ENCODE data around the gene AP4B1.

Gene AP4B1

GRCh38 chr1:113930499-113931161 is 26.0 kb upstream of the AP4B1 start:
- DNase-seq (ENCODE audit: low read depth), result no peak

DNA sequence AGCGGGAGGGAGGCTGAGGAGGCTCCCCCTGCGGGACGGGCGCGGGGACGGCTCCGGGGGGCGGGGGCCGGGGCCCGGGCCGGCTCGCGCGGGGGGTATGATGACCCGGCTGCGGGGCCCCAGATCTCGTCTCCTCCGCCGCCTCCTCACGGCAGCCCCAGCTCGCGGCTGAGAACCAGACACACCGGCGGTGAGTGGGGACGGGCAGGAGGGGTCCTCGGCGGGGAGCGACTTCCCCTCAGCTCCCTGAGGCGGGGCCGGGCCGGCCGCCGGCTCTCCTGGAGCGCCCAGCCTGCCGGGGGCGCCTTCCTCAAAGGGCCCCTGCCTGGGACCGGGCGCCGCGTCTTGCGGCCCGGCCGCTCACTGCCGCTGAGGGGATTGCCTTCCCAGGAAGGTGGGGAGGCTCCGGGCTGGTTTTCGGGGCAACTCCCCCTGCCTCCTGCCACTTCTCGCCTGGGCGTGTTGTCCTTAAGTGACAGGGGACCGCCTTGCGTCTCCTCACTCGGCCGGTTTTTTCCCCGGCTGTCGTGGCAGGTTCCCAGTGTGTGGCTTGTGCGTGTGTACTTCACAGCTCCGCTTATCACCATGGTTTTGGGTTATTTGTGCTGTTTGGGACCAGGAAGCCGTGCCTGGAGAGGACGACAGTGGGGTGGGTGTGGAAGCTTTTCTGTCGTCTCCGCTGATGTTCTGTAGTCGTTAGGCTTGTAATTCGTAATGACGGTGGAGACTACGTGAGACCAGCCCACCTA is 25.3 kb upstream of the AP4B1 start:
- no peak for DNase-seq (ENCODE audit: low read depth)

DNA sequence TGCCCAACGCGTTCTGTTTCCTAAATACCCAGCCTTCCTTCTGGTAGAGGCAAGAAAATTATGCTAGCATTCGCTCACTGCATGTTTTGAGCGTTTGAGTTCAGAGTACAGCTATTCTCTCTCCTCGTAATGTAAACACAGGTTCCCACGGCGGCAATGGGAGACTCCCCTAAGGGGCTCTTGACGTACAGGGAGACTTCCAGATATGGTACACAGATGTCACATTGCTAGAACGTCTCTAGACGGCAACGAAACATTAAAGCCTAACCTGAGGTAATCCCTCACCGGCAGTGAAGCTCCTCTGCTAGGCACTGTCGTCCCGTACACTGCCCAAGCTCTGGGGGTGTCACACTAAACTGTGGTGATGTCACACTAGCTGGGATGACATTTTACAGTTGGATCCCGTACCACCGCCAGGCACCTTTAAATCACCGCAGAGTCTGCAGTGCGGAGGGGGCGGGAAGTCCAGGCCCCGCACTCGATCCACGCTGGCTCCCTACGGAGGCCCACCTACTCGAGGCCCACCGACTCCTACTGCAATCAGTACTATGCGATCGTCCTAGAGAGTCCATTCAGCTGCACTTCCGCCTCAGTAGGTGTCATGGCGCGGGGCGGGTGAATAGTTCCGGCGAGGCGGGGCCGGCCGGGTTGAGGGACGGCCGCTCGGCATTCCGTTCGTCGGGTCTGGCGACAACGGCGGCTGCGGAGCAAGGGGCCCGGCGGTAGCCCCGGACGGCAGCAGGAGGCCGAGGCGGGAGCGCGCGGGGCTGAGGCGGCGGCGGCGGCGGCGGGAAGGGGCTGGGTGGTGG is 24.5 kb upstream of the AP4B1 start, which contains the start of gene HIPK1:
Gene HIPK1, plus strand, starts transcription at position 384 of the 809 bp plus-strand sequence.
- DNase-seq (ENCODE audit: low read depth), result peak; percentile 57

DNA sequence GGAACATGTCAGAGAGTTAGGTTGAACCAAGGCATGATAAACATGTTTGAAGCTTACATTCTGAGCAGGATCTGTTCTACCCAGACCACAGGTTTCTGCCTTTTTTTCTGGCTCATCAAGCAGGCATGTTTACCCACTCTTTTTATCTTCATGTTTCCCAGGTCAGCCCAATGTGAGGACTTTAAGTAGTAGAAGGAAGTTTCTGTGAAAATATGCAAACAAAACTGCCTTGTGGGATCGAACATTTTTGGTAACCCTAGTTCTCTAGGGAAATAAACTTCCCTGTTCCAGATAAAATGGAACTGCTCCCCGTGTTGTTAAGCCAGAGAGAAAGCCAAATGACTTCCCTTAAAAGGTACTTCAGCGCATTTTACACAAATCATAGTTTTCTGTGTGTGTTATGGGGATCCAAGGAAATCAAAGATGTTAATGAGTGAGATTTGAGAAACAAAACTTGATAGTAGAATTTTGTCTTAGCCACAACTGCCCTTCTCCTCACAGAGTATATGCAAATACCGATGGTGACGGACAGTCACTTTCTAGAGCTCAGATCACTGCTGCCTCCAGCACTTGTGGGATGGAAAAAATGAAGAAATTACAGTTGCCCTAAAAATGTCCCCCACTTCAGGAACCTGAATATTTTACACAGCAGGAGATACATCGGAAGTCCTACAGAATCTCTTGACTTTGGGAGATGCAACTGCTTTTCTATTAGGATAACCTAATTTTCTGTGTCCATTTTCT is 23.8 kb upstream of the AP4B1 start:
- no peak for DNase-seq (ENCODE audit: low read depth)

- DNase-seq (ENCODE audit: low read depth), result no peak
These were observed 19.9 kb upstream of the AP4B1 start for GRCh38 chr1:113924473-113924872.

GRCh38 chr1:113922957-113923356 is 18.4 kb upstream of the AP4B1 start:
- DNase-seq (ENCODE audit: low read depth), result no peak

GRCh38 chr1:113918243-113918642 is 13.6 kb upstream of the AP4B1 start:
- DNase-seq (ENCODE audit: low read depth), result no peak

GRCh38 chr1:113917400-113918082 is 12.9 kb upstream of the AP4B1 start:
- no peak for DNase-seq (ENCODE audit: low read depth)

- DNase-seq (ENCODE audit: low read depth), result no peak
These were observed 12.4 kb upstream of the AP4B1 start for GRCh38 chr1:113916974-113917373.

DNA sequence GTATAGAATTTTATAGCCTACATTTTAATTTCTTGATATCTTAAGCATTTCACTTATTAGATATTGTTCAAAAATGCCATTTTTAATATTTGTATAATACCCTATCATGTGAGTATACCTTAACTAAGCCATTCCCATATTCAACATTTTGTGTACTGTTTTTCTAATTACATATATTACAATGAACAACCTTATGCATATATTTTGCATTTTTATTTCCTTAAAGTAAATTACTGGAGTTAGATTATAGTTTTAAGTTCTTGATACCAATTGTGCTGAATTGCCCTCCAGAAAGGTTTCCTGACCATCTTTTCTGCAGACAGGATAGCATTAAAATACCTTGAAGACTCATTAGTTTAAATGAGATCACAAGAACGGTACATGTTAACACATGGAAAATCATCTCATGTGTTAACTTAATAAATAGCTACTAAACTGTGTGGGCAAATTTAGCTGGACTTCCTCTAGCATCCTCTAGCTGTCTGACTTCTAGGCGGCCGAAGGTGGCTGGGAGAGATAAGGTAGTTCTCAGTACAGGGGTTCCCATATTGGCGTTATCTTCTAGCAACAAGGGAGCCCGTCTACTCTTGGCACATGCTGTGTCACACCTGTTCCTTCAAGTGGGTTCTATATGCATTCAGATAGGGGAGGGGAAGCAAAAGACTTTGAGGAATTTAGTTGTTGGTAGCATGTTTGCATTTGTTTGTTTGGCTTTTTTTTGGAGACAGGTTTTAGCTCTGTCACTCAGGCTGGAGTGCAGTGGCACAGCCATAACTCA is 9.5 kb upstream of the AP4B1 start:
- DNase-seq (ENCODE audit: low read depth), result peak; percentile 91

DNA sequence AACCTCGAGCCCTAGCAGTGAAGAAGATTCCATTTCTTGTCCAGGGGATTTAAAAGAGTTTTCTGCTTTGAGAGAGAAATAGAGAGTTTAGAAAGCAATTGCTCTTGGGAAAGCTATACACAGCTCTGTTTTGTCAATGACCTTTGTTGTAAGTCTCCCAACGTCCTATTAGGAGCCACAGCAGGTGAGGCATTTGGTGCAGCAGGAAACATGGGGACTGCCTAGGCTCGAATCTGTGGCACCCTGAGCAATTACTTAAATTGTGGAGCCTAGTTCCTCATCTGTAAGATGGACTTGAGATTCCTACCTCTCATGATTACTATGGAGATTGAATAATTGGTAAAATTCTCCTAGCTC is 8.7 kb upstream of the AP4B1 start:
- DNase-seq (ENCODE audit: low read depth), result no peak

- no peak for DNase-seq (ENCODE audit: low read depth)
These were observed 8.2 kb upstream of the AP4B1 start for GRCh38 chr1:113912594-113913311.

- DNase-seq (ENCODE audit: low read depth), result no peak
These were observed 849 bp upstream of the AP4B1 start for GRCh38 chr1:113905435-113905861.

- no peak for DNase-seq (ENCODE audit: low read depth)
These were observed 316 bp downstream of the AP4B1 start for GRCh38 chr1:113904293-113904673.

- no peak for DNase-seq (ENCODE audit: low read depth)
These were observed 902 bp downstream of the AP4B1 start for GRCh38 chr1:113903501-113904292.

DNA sequence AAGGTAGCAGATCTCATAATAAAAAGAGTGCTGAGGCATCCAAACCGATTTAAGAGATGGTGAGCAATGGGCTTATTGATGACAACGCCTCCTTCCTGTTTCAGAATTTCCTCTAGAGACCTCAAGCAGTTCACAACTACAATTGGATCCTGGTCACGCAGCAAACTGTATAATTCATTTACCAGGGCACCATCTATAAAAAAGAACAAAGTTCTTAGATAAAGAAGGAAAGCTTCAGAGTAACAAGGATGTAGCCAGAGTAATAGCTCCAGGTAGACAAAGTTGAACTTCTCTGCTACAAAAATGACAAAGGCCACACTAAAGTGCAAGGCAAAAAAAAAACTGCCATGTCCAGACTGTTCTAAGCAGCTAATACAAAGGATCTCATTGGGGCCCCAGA is 3.4 kb downstream of the AP4B1 start:
- DNase-seq (ENCODE audit: low read depth), result no peak

DNA sequence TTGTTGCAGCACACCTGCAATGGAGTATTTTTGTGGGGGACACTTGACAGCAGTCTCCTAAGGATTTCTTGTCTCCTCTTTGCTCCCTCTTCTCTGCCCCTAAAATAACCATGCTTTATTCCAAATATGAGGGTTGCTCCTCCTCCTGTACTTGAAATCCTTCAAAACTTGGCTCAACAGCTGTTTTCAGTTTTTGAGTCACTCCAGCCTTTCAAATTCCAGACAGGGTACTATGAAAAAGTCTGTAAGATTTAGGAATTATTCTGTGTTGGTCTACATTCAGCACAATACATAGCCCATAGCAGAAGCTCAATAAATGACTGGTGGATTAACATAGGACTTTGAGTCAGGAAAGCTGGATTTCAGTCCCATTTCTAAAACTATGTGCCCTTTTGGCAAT is 5.5 kb downstream of the AP4B1 start:
- no peak for DNase-seq (ENCODE audit: low read depth)

DNA sequence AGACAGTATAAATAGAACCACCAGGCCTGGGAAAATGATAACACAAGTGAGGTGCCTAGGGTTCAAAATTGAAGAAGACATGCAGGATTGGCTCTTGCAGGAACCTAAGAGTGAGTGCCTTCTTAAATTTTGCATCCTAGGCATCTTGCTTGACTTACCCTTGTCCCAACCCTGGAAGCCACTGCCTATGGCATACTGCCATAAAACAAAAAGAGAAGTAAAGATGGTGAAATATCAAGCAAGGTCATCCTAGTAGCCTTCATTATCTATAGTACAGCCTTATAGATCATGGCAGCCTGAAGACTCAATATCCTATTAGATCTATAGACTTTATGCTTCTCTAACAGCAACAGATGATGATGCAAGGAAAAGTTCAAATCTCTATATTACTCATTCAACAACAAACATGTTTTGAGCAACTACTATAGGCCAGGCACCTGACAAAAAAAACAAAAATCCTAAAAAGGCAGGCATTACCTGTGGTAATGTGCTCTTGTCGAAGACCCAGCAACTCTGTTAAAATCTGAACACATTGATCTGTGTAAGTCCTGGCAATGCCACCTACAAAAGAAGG is 6.3 kb downstream of the AP4B1 start:
- no peak for DNase-seq (ENCODE audit: low read depth)

DNA sequence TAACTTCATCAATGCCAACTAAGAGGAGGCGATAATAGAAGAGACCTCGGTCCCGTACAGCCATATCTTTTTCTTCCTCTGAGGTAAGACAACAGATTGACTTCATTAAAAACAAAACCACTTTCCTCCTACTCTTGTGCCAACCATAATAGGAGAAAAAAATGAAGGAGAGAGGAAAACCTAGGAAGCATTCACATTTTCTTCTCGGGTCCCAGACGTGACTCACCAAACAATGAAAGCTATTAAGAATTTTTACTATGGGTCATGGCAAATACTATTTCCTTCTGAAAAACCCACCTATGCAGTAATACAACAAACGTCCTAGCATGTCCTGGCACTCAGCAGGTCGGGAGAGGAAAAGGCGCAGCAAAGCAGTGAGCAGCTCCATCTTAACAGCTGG is 8.6 kb downstream of the AP4B1 start:
- no peak for DNase-seq (ENCODE audit: low read depth)
